Neutrophil (primary cell): Measurements from ENCODE around the gene ZMAT5.

Experiments
- H3K27ac ChIP-seq: fragments of 200-600 bp; sonication (generic); 2 replicates; pipeline ENCODE4 v1.5.1; 2016; ENCODE audit warnings: mild to moderate bottlenecking, moderate library complexity
- H3K27me3 ChIP-seq: fragments of 200-600 bp; sonication (generic); 2 replicates; pipeline ENCODE4 v1.6.0; 2016; ENCODE audit warnings: mild to moderate bottlenecking
- H3K36me3 ChIP-seq: fragments of 200-600 bp; sonication (generic); 2 replicates; pipeline ENCODE4 v1.5.1; 2017
- H3K4me1 ChIP-seq, 2 experiments: fragments of 200-600 bp in 1 of 2; sonication (generic) in 1 of 2; 1 replicate in 1 of 2; 2 replicates in 1 of 2; pipeline versions ENCODE4 v1.5.1 to v1.6.1; 2013 to 2016; ENCODE audit warnings: low read depth in 1 of 2, low read length in 1 of 2, mild to moderate bottlenecking in 1 of 2, moderate library complexity in 1 of 2; ENCODE audit not compliant: control insufficient read depth in 1 of 2, insufficient read depth in 1 of 2
- H3K4me3 ChIP-seq, 2 experiments: fragments of 200-600 bp in 1 of 2; sonication (generic) in 1 of 2; 1 replicate in 1 of 2; 2 replicates in 1 of 2; pipeline ENCODE4 v1.5.1; 2013 to 2016; ENCODE audit warnings: low read depth in 1 of 2, low read length in 1 of 2, mild to moderate bottlenecking in 1 of 2, moderate library complexity in 1 of 2
- H3K9me3 ChIP-seq: fragments of 200-600 bp; sonication (generic); 2 replicates; pipeline ENCODE4 v1.5.1; 2016
- TF ChIP-seq, protein P1 (sequence below): fragments of 200-600 bp; sonication (generic); IDR thresholded peaks from 2 replicates; pipeline ENCODE4 v1.5.1; 2016; ENCODE audit warnings: antibody characterized with exemption

ZMAT5 gene

DNA sequence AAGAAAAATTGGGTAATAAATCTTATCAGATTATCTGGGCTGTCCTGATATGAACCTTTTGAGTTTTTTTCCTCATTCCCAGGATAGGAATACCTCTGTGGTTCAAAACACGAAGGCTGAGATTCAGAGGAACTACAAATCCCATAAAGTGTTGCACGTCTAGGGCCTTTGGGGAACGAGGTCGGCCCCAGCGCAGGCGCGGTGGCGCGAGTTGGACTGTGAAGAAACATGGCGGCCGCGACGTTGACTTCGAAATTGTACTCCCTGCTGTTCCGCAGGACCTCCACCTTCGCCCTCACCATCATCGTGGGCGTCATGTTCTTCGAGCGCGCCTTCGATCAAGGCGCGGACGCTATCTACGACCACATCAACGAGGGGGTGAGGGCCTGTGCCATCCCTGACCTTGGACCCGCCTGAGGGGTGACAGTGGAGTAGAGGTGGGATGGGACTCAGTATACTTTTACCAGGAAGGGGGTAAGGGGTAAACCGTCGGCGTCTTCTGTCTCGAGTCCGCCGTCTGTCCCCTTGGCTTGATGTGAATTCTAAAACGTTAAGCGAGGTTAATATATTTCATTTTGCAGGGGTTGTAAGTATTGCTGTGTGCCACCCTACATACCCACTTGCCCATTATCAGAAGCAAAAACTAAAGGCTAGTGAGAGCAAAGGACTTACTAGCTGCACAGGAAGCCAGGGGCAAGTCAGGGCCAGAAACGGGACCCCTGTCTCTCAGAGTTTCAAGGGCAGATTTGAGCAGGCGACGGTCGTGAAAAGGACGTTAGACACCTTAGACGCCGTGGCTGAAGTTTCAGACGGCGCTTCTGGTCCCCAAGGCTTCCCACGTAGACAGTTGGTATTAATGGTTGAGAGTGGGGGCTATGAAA, 604 bp upstream of the ZMAT5 start, which contains the start of gene UQCR10:
UQCR10 (plus strand) TSS at position 199 of the 881 bp plus-strand sequence; CDS start at position 229, 30 bp downstream.
- Histone ChIP-seq H3K36me3 (peaks cover 18% of the 10 kb centered on the region), H3K27ac (peak within 1 kb of the TSS; percentile 90), H3K9me3 (no peaks in the 10 kb centered on the region), H3K4me1 (peaks cover 34 to 47% of the 10 kb centered on the region in 2 experiments), H3K27me3 (no peaks in the 10 kb centered on the region), H3K4me3 (peak within 1 kb of the TSS; percentile 94 to 100)
- TF ChIP-seq, protein P1, sequence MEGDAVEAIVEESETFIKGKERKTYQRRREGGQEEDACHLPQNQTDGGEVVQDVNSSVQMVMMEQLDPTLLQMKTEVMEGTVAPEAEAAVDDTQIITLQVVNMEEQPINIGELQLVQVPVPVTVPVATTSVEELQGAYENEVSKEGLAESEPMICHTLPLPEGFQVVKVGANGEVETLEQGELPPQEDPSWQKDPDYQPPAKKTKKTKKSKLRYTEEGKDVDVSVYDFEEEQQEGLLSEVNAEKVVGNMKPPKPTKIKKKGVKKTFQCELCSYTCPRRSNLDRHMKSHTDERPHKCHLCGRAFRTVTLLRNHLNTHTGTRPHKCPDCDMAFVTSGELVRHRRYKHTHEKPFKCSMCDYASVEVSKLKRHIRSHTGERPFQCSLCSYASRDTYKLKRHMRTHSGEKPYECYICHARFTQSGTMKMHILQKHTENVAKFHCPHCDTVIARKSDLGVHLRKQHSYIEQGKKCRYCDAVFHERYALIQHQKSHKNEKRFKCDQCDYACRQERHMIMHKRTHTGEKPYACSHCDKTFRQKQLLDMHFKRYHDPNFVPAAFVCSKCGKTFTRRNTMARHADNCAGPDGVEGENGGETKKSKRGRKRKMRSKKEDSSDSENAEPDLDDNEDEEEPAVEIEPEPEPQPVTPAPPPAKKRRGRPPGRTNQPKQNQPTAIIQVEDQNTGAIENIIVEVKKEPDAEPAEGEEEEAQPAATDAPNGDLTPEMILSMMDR = peak; percentile 17

DNA sequence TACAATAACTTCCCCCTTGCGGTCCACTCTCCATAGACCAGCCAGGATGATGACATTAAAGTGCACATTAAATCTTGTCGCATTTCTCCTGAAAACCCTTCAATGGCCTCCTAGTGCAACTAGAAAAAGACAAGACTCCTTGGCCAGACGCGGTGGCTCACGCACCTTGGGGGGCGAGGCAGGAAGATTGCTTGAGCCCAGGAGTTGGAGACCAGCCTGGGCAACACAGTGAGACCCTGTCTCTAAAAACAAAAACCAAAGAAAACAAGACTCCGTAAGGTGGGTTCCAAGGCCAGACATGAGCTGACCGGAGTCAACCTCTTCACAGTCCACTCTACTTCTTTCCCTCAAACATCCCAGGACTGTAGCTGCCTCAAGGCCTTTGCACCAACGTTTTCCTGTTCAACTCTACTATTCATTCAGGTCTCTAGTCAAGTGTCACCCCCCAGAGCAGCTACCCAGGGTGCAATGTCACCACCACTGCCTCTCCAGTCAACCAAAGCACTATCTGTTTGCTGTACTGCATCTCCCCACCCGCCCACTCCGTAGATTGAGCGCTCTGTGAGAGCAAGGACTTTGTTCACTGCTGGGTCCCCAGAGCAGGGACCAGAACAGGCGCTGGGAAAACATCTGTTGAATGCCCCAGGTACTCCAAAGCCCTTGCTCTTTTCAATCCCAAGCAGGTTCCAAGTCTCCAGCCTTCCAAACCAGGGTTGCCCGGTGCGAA, 739 bp downstream of the ZMAT5 start:
- H3K36me3 ChIP-seq = peaks cover 18% of the 10 kb centered on the region
- no peaks in the 10 kb centered on the region for H3K9me3 ChIP-seq
- H3K27me3 ChIP-seq = no peaks in the 10 kb centered on the region
- peak overlapping the region; percentile 94 to 100 for H3K4me3 ChIP-seq
- TF ChIP-seq, protein P1 = no peak
- peaks cover 34 to 47% of the 10 kb centered on the region in 2 experiments for H3K4me1 ChIP-seq
- H3K27ac ChIP-seq = peak overlapping the region; percentile 90

DNA sequence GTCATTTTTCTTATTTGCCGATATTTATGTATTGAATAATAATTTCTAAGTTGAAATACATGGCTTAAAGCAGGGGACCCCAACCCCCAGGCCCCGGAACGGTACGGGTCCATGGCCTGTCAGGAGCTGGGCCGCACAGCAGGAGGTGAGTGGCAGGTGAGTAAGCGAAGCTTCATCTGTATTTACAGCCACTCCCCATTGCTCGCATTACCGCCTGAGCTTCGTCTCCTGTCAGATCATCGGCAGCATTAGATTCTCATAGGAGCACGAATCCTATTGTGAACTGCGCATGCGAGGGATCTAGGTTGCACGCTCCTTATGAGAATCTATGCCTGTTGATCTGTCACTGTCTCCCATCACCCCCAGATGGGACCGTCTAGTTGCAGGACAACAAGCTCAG, 4.5 kb downstream of the ZMAT5 start:
- Histone ChIP-seq H3K27ac (no peak overlapping the region), H3K36me3 (no peaks in the 10 kb centered on the region), H3K9me3 (no peaks in the 10 kb centered on the region), H3K4me1 (peaks cover 18 to 31% of the 10 kb centered on the region in 2 experiments), H3K4me3 (no peak overlapping the region), H3K27me3 (no peaks in the 10 kb centered on the region)
- TF ChIP-seq, protein P1 = no peak

DNA sequence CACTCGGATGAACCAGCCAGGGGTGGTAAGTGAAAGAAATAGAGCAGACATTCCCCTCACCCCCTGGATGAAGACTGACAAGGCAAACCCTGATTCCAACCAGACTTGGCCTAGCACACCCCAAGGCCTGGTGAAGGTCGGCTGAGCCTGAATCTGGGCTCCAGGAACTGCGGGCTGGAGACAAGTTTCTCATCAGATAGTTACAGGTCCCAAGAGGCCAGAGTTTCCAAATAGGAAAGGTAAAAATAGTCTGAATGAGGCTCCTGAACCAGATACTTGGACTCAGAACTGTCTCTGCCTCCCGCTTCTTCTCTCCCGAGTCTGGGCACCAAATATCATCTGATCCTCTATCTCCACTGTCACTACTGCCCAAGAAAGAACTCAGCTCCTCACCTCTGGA, 7.8 kb downstream of the ZMAT5 start:
- no peaks in the 10 kb centered on the region for H3K9me3 ChIP-seq
- no peak overlapping the region for H3K27ac ChIP-seq
- no peaks in the 10 kb centered on the region for H3K27me3 ChIP-seq
- no peak overlapping the region for H3K4me3 ChIP-seq
- peaks cover 4% of the 10 kb centered on the region for H3K36me3 ChIP-seq
- H3K4me1 ChIP-seq = peaks cover 3 to 4% of the 10 kb centered on the region in 2 experiments
- TF ChIP-seq, protein P1 = no peak

- Histone ChIP-seq H3K27ac (no peak overlapping the region), H3K4me3 (no peak overlapping the region), H3K36me3 (peaks cover 6% of the 10 kb centered on the region), H3K4me1 (peaks cover under 1 to 4% of the 10 kb centered on the region in 2 experiments), H3K9me3 (no peaks in the 10 kb centered on the region), H3K27me3 (no peaks in the 10 kb centered on the region)
- TF ChIP-seq, protein P1 = no peak
Measured at GRCh38 chr22:29758068-29758622, 8.7 kb downstream of the ZMAT5 start.
